ENCODE data around the gene ALPK3.

The ALPK3 gene

GRCh38 chr15:84893607-84894006, 76.5 kb downstream of the ALPK3 start:
- no peak for DNase-seq (ENCODE audit: low read depth in 3 of 3)

- no peak for DNase-seq (ENCODE audit: low read depth in 3 of 3)
These were observed 77.7 kb downstream of the ALPK3 start for GRCh38 chr15:84894736-84895425.

- no peak for DNase-seq (ENCODE audit: low read depth in 3 of 3)
These were observed 81.6 kb downstream of the ALPK3 start for GRCh38 chr15:84898761-84899160.

GRCh38 chr15:84899750-84900149, 82.6 kb downstream of the ALPK3 start:
- no peak for DNase-seq (ENCODE audit: low read depth in 3 of 3)

- no peak for DNase-seq (ENCODE audit: low read depth in 3 of 3)
These were observed 84.4 kb downstream of the ALPK3 start for GRCh38 chr15:84901540-84901939.

- DNase-seq (ENCODE audit: low read depth in 3 of 3), result no peak
These were observed 86.6 kb downstream of the ALPK3 start for GRCh38 chr15:84903751-84904150.

GRCh38 chr15:84904419-84904818, 87.3 kb downstream of the ALPK3 start:
- no peak for DNase-seq (ENCODE audit: low read depth in 3 of 3)

- DNase-seq (ENCODE audit: low read depth in 3 of 3), result no peak
These were observed 88.1 kb downstream of the ALPK3 start for GRCh38 chr15:84905016-84905916.

- DNase-seq (ENCODE audit: low read depth in 3 of 3), result no peak
These were observed 90.6 kb downstream of the ALPK3 start for GRCh38 chr15:84907731-84908130.

GRCh38 chr15:84908564-84908963, 91.4 kb downstream of the ALPK3 start:
- no peak for DNase-seq (ENCODE audit: low read depth in 3 of 3)

GRCh38 chr15:84909029-84909428, 91.9 kb downstream of the ALPK3 start:
- no peak for DNase-seq (ENCODE audit: low read depth in 3 of 3)

- no peak for DNase-seq (ENCODE audit: low read depth in 3 of 3)
These were observed 92.6 kb downstream of the ALPK3 start for GRCh38 chr15:84909782-84910181.

GRCh38 chr15:84910928-84911623, 93.9 kb downstream of the ALPK3 start:
- DNase-seq (ENCODE audit: low read depth in 3 of 3), result no peak

GRCh38 chr15:84911879-84912660, 94.9 kb downstream of the ALPK3 start:
- no peak for DNase-seq (ENCODE audit: low read depth in 3 of 3)

GRCh38 chr15:84913360-84913723, 96.2 kb downstream of the ALPK3 start:
- no peak for DNase-seq (ENCODE audit: low read depth in 3 of 3)

GRCh38 chr15:84914351-84914750, 97.2 kb downstream of the ALPK3 start:
- no peak for DNase-seq (ENCODE audit: low read depth in 3 of 3)

GRCh38 chr15:84914909-84915605, 97.9 kb downstream of the ALPK3 start:
- DNase-seq (ENCODE audit: low read depth in 3 of 3), result no peak

- no peak for DNase-seq (ENCODE audit: low read depth in 3 of 3)
These were observed 98.4 kb downstream of the ALPK3 start for GRCh38 chr15:84915606-84915958.

GRCh38 chr15:84917452-84917851, 100.3 kb downstream of the ALPK3 start:
- no peak for DNase-seq (ENCODE audit: low read depth in 3 of 3)

- DNase-seq (ENCODE audit: low read depth in 3 of 3), result no peak
These were observed 102.0 kb downstream of the ALPK3 start for GRCh38 chr15:84919106-84919667.

GRCh38 chr15:84921121-84921520, 104.0 kb downstream of the ALPK3 start:
- DNase-seq (ENCODE audit: low read depth in 3 of 3), result no peak
